H1 (cell line): ENCODE results near the gene BNC2. TPM values are rescaled to one million over a fixed set of nuclear protein-coding genes. Genes with fewer than 3 reads are reported as not detected.

Experiments
- CTCF ChIA-PET: fragments of 300-600 bp; sonication (Branson Sonifier 250); formaldehyde crosslinking; loops from one replicate; lab custom pipeline; 2021; ENCODE audit not compliant: partially characterized antibody; lab: Charles Lee
- POLR2A ChIA-PET: fragments of 300-600 bp; sonication (Branson Sonifier 250); formaldehyde crosslinking; loops from one replicate; lab custom pipeline; 2021; ENCODE audit warnings: inconsistent platforms; ENCODE audit not compliant: partially characterized antibody; lab: Charles Lee
- DNase-seq, 2 experiments: peaks; one replicate each; pipeline versions ENCODE4 v3.0.0 to v3.0.0-alpha.2; 2010 to 2022; ENCODE audit warnings: low spot score in 2 of 2, low read depth in 1 of 2, mixed read lengths in 1 of 2
- FAIRE-seq: peaks from 2 replicates; lab custom pipeline; 2011; peaks lifted over from hg19 to GRCh38; lab: Jason Lieb, UNC
- H2AFZ ChIP-seq: 2 replicates; pipeline ENCODE4 v1.8.1; 2012; ENCODE audit warnings: low read length, inconsistent platforms
- H2AK5ac ChIP-seq: 2 replicates; pipeline ENCODE4 v1.6.1; 2013; ENCODE audit warnings: low read depth, low read length
- H2BK120ac ChIP-seq: replicated peaks from 2 replicates; pipeline ENCODE3; 2013; ENCODE audit warnings: low read depth, low read length, inconsistent platforms
- H2BK12ac ChIP-seq: 2 replicates; pipeline ENCODE4 v1.6.1; 2013; ENCODE audit warnings: low read depth, low read length
- H2BK15ac ChIP-seq: 2 replicates; pipeline ENCODE4 v1.6.1; 2013; ENCODE audit warnings: low read length
- H2BK20ac ChIP-seq: 2 replicates; pipeline ENCODE4 v1.6.1; 2013; ENCODE audit warnings: low read length
- H2BK5ac ChIP-seq: 2 replicates; pipeline ENCODE4 v1.6.1; 2013; ENCODE audit warnings: low read depth, low read length
- H3K14ac ChIP-seq: 2 replicates; pipeline ENCODE4 v1.6.1; 2013; ENCODE audit warnings: inconsistent platforms; ENCODE audit not compliant: insufficient read length
- H3K18ac ChIP-seq: 2 replicates; pipeline ENCODE4 v1.6.1; 2013; ENCODE audit warnings: low read length; ENCODE audit errors: extremely low read depth
- H3K23ac ChIP-seq: 2 replicates; pipeline ENCODE4 v1.6.1; 2013; ENCODE audit warnings: inconsistent platforms; ENCODE audit not compliant: insufficient read length
- H3K23me2 ChIP-seq: 2 replicates; pipeline ENCODE4 v1.6.1; 2013; ENCODE audit warnings: low read depth, low read length
- H3K27ac ChIP-seq: 2 replicates; pipeline ENCODE4 v1.6.1; 2011; ENCODE audit warnings: low read depth, low read length, inconsistent platforms
- H3K27me3 ChIP-seq, 4 experiments: replicated peaks in 1 of 4; 1 replicate in 1 of 4; 2 replicates in 3 of 4; pipeline versions ENCODE4 v1.6.1 to v1.8.1; 2011 to 2013; ENCODE audit warnings: low read length in 3 of 4, mild to moderate bottlenecking in 3 of 4, inconsistent platforms in 2 of 4, mixed read lengths in 2 of 4, moderate library complexity in 1 of 4; ENCODE audit not compliant: control insufficient read depth in 3 of 4, insufficient read depth in 3 of 4; ENCODE audit errors: extremely low read depth in 1 of 4
- H3K36me3 ChIP-seq, 4 experiments: 2 replicates each; pipeline versions ENCODE4 v1.6.1 to v1.8.1; 2011 to 2013; ENCODE audit warnings: mild to moderate bottlenecking in 4 of 4, low read length in 3 of 4, moderate library complexity in 2 of 4, control low read depth in 1 of 4, inconsistent platforms in 1 of 4; ENCODE audit not compliant: insufficient read depth in 4 of 4, control insufficient read depth in 2 of 4
- H3K4ac ChIP-seq: replicated peaks from 2 replicates; pipeline ENCODE3; 2013; ENCODE audit warnings: low read length, low read depth, mixed read lengths, inconsistent platforms; ENCODE audit not compliant: insufficient read length
- H3K4me1 ChIP-seq, 4 experiments: replicated peaks in 1 of 4; 1 replicate in 1 of 4; 2 replicates in 3 of 4; pipeline versions ENCODE4 v1.6.1 to v1.8.1; 2011 to 2013; ENCODE audit warnings: low read length in 3 of 4, inconsistent platforms in 2 of 4, mixed read lengths in 1 of 4; ENCODE audit not compliant: insufficient read depth in 4 of 4, control insufficient read depth in 3 of 4
- H3K4me2 ChIP-seq, 2 experiments: 2 replicates each; pipeline versions ENCODE4 v1.6.1 to v1.8.1; 2011 to 2013; ENCODE audit warnings: low read depth in 2 of 2, low read length in 2 of 2, control low read depth in 1 of 2, inconsistent platforms in 1 of 2, mild to moderate bottlenecking in 1 of 2; ENCODE audit not compliant: insufficient read depth in 1 of 2
- H3K4me3 ChIP-seq, 4 experiments: fragments of 200-600, 300-600 bp in 1 of 4; sonication (generic), shearing (Covaris generic), sonication (Bioruptor Twin) in 1 of 4; 2 replicates each; pipeline versions ENCODE4 v1.5.1 to v1.8.1; 2011 to 2016; ENCODE audit warnings: low read length in 4 of 4, low read depth in 3 of 4, control low read depth in 2 of 4, inconsistent platforms in 2 of 4, mild to moderate bottlenecking in 2 of 4, mixed read lengths in 1 of 4, moderate library complexity in 1 of 4; ENCODE audit not compliant: insufficient read depth in 2 of 4; ENCODE audit errors: extremely low read depth in 1 of 4
- H3K56ac ChIP-seq: replicated peaks from 2 replicates; pipeline ENCODE3; 2013; ENCODE audit warnings: low read depth, mild to moderate bottlenecking, mixed read lengths, low read length, inconsistent platforms; ENCODE audit not compliant: insufficient read length
- H3K79me1 ChIP-seq: 2 replicates; pipeline ENCODE4 v1.6.1; 2013; ENCODE audit warnings: low read depth, low read length, control low read depth
- H3K79me2 ChIP-seq, 2 experiments: 2 replicates each; pipeline versions ENCODE4 v1.6.1 to v1.8.1; 2012 to 2013; ENCODE audit warnings: low read length in 2 of 2, mild to moderate bottlenecking in 2 of 2, inconsistent platforms in 1 of 2; ENCODE audit not compliant: insufficient read depth in 2 of 2, control insufficient read depth in 1 of 2
- H3K9ac ChIP-seq, 4 experiments: replicated peaks in 1 of 4; 1 replicate in 1 of 4; 2 replicates in 3 of 4; pipeline versions ENCODE4 v1.6.1 to v1.8.1; 2011 to 2013; ENCODE audit warnings: low read depth in 3 of 4, low read length in 3 of 4, control low read depth in 2 of 4, mild to moderate bottlenecking in 2 of 4, moderate library complexity in 2 of 4, inconsistent platforms in 1 of 4; ENCODE audit errors: extremely low read depth in 1 of 4
- H3K9me3 ChIP-seq, 2 experiments: 2 replicates each; pipeline versions ENCODE4 v1.6.1 to v1.8.1; 2012 to 2013; ENCODE audit warnings: mild to moderate bottlenecking in 2 of 2, moderate library complexity in 2 of 2, control low read depth in 1 of 2, inconsistent platforms in 1 of 2, low read depth in 1 of 2, low read length in 1 of 2, mixed read lengths in 1 of 2; ENCODE audit not compliant: insufficient read depth in 2 of 2
- H4K20me1 ChIP-seq, 2 experiments: replicated peaks in 1 of 2; 2 replicates each; pipeline versions ENCODE3 to v1.8.1; 2011 to 2013; ENCODE audit warnings: inconsistent platforms in 2 of 2, low read length in 2 of 2, mild to moderate bottlenecking in 1 of 2; ENCODE audit not compliant: insufficient read depth in 2 of 2, control insufficient read depth in 1 of 2
- H4K5ac ChIP-seq: 2 replicates; pipeline ENCODE4 v1.6.1; 2013; ENCODE audit warnings: low read length, low read depth, mixed read lengths, inconsistent platforms; ENCODE audit not compliant: insufficient read length
- H4K8ac ChIP-seq: 2 replicates; pipeline ENCODE4 v1.8.0; 2013; ENCODE audit warnings: mild to moderate bottlenecking, moderate library complexity, low read length, inconsistent platforms; ENCODE audit not compliant: insufficient read depth; ENCODE audit errors: extremely low read depth
- H4K91ac ChIP-seq: replicated peaks from 2 replicates; pipeline ENCODE3; 2013; ENCODE audit warnings: low read length, mixed read lengths, inconsistent platforms; ENCODE audit not compliant: insufficient read length
- BACH1 ChIP-seq: IDR thresholded peaks from 2 replicates; pipeline ENCODE4 v1.6.1; 2012; ENCODE audit warnings: low read length, improper control_type of control experiment
- CHD2 ChIP-seq: IDR thresholded peaks from 2 replicates; pipeline ENCODE4 v1.6.1; 2012; ENCODE audit warnings: low read length, improper control_type of control experiment
- FOSL1 ChIP-seq: IDR thresholded peaks from 2 replicates; pipeline ENCODE4 v1.6.1; 2011; ENCODE audit warnings: mild to moderate bottlenecking, low read depth, low read length, moderate library complexity; ENCODE audit not compliant: insufficient read depth
- HDAC2 ChIP-seq, 2 experiments: fragments of 300-600 bp in 1 of 2; sonication (generic) in 1 of 2; IDR thresholded peaks; 2 replicates each; pipeline ENCODE4 v1.6.1; 2011 to 2012; ENCODE audit warnings: low read depth in 2 of 2, low read length in 2 of 2, mild to moderate bottlenecking in 2 of 2, moderate library complexity in 2 of 2, borderline replicate concordance in 1 of 2, inconsistent platforms in 1 of 2
- JUN ChIP-seq: IDR thresholded peaks from 2 replicates; pipeline ENCODE4 v1.6.1; 2011; ENCODE audit warnings: low read depth, mild to moderate bottlenecking, improper control_type of control experiment, low read length
- KDM4A ChIP-seq: IDR thresholded peaks from one replicate; pipeline ENCODE4 v1.7.1; 2012; ENCODE audit warnings: low read depth, mild to moderate bottlenecking, moderate library complexity, low read length, inconsistent platforms; ENCODE audit not compliant: severe bottlenecking
- MAFK ChIP-seq: IDR thresholded peaks from 2 replicates; pipeline ENCODE4 v1.6.1; 2012; ENCODE audit warnings: low read depth, mild to moderate bottlenecking, improper control_type of control experiment, low read length
- PHF8 ChIP-seq: fragments of 200-600 bp; sonication (generic); conservative IDR thresholded peaks from 2 replicates; pipeline ENCODE4 v1.7.1; 2012; ENCODE audit warnings: low read depth, mild to moderate bottlenecking, inconsistent platforms, low read length, moderate library complexity
- RBBP5 ChIP-seq: IDR thresholded peaks from 2 replicates; pipeline ENCODE4 v1.7.1; 2012; ENCODE audit warnings: low read depth, mild to moderate bottlenecking, inconsistent platforms, low read length, moderate library complexity, borderline replicate concordance
- SIN3A ChIP-seq, 2 experiments: IDR thresholded peaks in 1 of 2; conservative IDR thresholded peaks in 1 of 2; 2 replicates each; pipeline ENCODE4 v1.6.1; 2011 to 2012; ENCODE audit warnings: low read length in 2 of 2, improper control_type of control experiment in 1 of 2, low read depth in 1 of 2, mild to moderate bottlenecking in 1 of 2
- TAF7 ChIP-seq: optimal IDR thresholded peaks from 2 replicates; pipeline ENCODE3; 2011; ENCODE audit warnings: low read depth, mild to moderate bottlenecking, inconsistent platforms, low read length, moderate library complexity, borderline replicate concordance
- TEAD4 ChIP-seq: IDR thresholded peaks from 2 replicates; pipeline ENCODE4 v1.6.1; 2012; ENCODE audit warnings: low read depth, low read length, inconsistent platforms, mixed read lengths
- WGBS, 2 experiments: shearing (Covaris generic) in 1 of 2; methylation state at CpG; one replicate each; pipeline versions ENCODE4 v1.1.6 to v1.1.7; 2013 to 2015; ENCODE audit warnings: low lambda C conversion rate in 2 of 2, mixed read lengths in 2 of 2, inconsistent platforms in 1 of 2, low coverage in 1 of 2, missing lambda C conversion rate in 1 of 2; ENCODE audit not compliant: insufficient replicate concordance in 2 of 2, insufficient coverage in 1 of 2, insufficient read length in 1 of 2; ENCODE audit errors: extremely low coverage in 1 of 2, missing lambda C conversion rate in 1 of 2; 5-methylcytosine and 5-hydroxymethylcytosine counted together
- polyA plus RNA-seq, 7 experiments: library from polyadenylated mRNA; depleted of rRNA in 3 of 7; stranded (reverse) in 5 of 7; unstranded in 2 of 7; fragments of >200 nt in 5 of 7; fragments of 200-250 nt in 2 of 7; gene quantifications; 1 replicate in 5 of 7; 2 replicates in 1 of 7; 4 replicates in 1 of 7; pipeline versions ENCODE4 v1.2.1 to v1.2.3, GENCODE V29; 2011 to 2013; ENCODE audit warnings: missing spikeins in 2 of 7, mixed read lengths in 2 of 7
- total RNA-seq: library from RNA; stranded (reverse); fragmentation: NEBNext Ultra II Directional; extraction: Animal tissue kit (Norgen Biotek cat#: 25700); gene quantifications from 2 replicates; pipeline ENCODE4 v1.2.1, GENCODE V29; 2021
- TF ChIP-seq, protein P1 (sequence below): IDR thresholded peaks from 2 replicates; pipeline ENCODE4 v1.6.1; 2012; ENCODE audit warnings: inconsistent platforms

The BNC2 gene
- total and polyA plus RNA-seq, 2 of the 8 experiments (the other 6 are each of a cell fraction or from before 2014, with no cell fraction given), result 16.0 to 26.8 TPM

DNA sequence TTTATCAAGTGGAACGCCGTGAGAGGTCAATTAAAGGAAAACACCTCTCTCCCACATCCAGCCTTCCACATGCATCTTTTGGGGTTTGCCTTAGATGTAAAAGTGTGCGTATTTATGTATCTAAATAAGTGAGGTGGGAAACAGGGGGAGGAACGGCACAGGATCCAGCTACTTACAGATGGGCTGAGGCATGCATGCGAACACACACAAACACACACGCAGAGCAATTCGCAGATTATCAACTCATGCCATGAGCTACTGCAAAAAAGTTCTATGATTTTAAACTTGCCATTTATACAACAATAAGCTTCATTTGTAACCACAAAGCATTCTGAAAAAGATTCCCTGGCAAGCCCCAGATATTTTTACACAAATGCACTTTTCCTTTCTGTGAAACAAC lies 242.1 kb downstream of the BNC2 start:
- H4K5ac ChIP-seq, result no peak overlapping the region
- no peak overlapping the region for H2BK12ac ChIP-seq
- no peak for FAIRE-seq
- no peaks in the 10 kb centered on the region for H4K20me1 ChIP-seq
- H3K14ac ChIP-seq, result no peak overlapping the region
- H2BK20ac ChIP-seq, result no peak overlapping the region
- H4K91ac ChIP-seq, result no peak overlapping the region
- H3K23ac ChIP-seq, result no peak overlapping the region
- H2AFZ ChIP-seq, result no peak overlapping the region
- no peak overlapping the region for H2BK120ac ChIP-seq
- CTCF ChIA-PET, result interaction anchor here (0.7 to 1.7 kb wide), 2 partner anchors 9 to 754 kb away, joined by 3 to 6 read pairs; no protein-coding TSS in a partner anchor
- POLR2A ChIA-PET, result interaction anchor here (0.7 to 1.5 kb wide), 2 partner anchors 8 to 14 kb away, joined by 3 to 4 read pairs; no protein-coding TSS in a partner anchor
- H3K27ac ChIP-seq, result no peak overlapping the region
- no peaks in the 10 kb centered on the region for H3K9me3 ChIP-seq
- H3K9ac ChIP-seq, result no peak overlapping the region
- H3K4me2 ChIP-seq, result no peak overlapping the region
- no peaks in the 10 kb centered on the region for H3K79me1 ChIP-seq
- no peak overlapping the region for H4K8ac ChIP-seq
- no peaks in the 10 kb centered on the region for H3K27me3 ChIP-seq
- WGBS, 2 experiments, result 93% methylated on average over 7 of the region's 7 CpGs; no CpG with 5 or more reads in 1 of the 2 experiments
- H3K56ac ChIP-seq, result no peak overlapping the region
- H3K4ac ChIP-seq, result no peak overlapping the region
- no peaks in the 10 kb centered on the region for H3K36me3 ChIP-seq
- peaks cover 2 to 31% (median 20%) of the 10 kb centered on the region in 4 experiments; a peak in 6 of 7 replicates for H3K4me1 ChIP-seq
- H2BK15ac ChIP-seq, result no peak overlapping the region
- H3K23me2 ChIP-seq, result no peaks in the 10 kb centered on the region
- H2BK5ac ChIP-seq, result no peak overlapping the region; the same call in 1 of the 2 replicates
- peak overlapping the region; percentile 43; the same call in 1 of the 2 replicates for H2AK5ac ChIP-seq
- H3K18ac ChIP-seq, result no peak overlapping the region
- H3K79me2 ChIP-seq, result peaks cover 0 to 14% of the 10 kb centered on the region in 2 experiments; a peak in 1 of 4 replicates
- no peak overlapping the region for H3K4me3 ChIP-seq
- no peak for DNase-seq
- TF ChIP-seq SIN3A (conservative IDR thresholded peaks at IDR 0.05 in 1 of 2, IDR thresholded peaks at IDR 0.05 in 1 of 2; ENCODE audit: low read depth in 1 of 2, low read length in 2 of 2), result no peak
- TF ChIP-seq BACH1, result no peak
- TF ChIP-seq TEAD4, result no peak
- TF ChIP-seq MAFK, result no peak
- TF ChIP-seq, protein P1, sequence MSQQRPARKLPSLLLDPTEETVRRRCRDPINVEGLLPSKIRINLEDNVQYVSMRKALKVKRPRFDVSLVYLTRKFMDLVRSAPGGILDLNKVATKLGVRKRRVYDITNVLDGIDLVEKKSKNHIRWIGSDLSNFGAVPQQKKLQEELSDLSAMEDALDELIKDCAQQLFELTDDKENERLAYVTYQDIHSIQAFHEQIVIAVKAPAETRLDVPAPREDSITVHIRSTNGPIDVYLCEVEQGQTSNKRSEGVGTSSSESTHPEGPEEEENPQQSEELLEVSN, result no peak
- TF ChIP-seq RBBP5, result no peak
- no peak for TF ChIP-seq KDM4A
- no peak for TF ChIP-seq JUN
- TF ChIP-seq TAF7, result no peak
- no peak for TF ChIP-seq HDAC2 (IDR thresholded peaks at IDR 0.05; ENCODE audit: borderline replicate concordance in 1 of 2, low read depth in 2 of 2, low read length in 2 of 2)
- TF ChIP-seq PHF8, result no peak
- no peak for TF ChIP-seq FOSL1
- no peak for TF ChIP-seq CHD2
